ENCODE measurements around the gene METTL15. TPM values are rescaled to one million over a fixed set of nuclear protein-coding genes. Genes with fewer than 3 reads are reported as not detected.
"Not testable (repeated sequence)": the region's sequence is repeated elsewhere in the genome, so short reads cannot be mapped to it uniquely, and the experiment has no call there.

Gene METTL15
- total and polyA plus RNA-seq, 9 donors = 4.1 to 14.9 (median 11.2) TPM

- Histone ChIP-seq H3K36me3 (no peaks in the 10 kb centered on the region), H3K4me1 (ENCODE audit: insufficient read depth) (no peaks in the 10 kb centered on the region), H3K27me3 (no peaks in the 10 kb centered on the region), H3K27ac (no peak overlapping the region), H3K9me3 (no peaks in the 10 kb centered on the region), H3K4me3 (no peak overlapping the region)
- TF ChIP-seq EP300 (IDR thresholded peaks at IDR 0.05) (no peak), POLR2A (IDR thresholded peaks at IDR 0.05) (no peak), CTCF (IDR thresholded peaks at IDR 0.05) (no peak)
- no peak for DNase-seq
- intact Hi-C loops (cut with DNase I) = no loop called here
- WGBS, 3 donors = 92 to 99% (median 93%) methylated on average over 2 of the region's 2 CpGs
These were observed 245.8 kb downstream of the METTL15 start for GRCh38 chr11:28353991-28354390.

DNA sequence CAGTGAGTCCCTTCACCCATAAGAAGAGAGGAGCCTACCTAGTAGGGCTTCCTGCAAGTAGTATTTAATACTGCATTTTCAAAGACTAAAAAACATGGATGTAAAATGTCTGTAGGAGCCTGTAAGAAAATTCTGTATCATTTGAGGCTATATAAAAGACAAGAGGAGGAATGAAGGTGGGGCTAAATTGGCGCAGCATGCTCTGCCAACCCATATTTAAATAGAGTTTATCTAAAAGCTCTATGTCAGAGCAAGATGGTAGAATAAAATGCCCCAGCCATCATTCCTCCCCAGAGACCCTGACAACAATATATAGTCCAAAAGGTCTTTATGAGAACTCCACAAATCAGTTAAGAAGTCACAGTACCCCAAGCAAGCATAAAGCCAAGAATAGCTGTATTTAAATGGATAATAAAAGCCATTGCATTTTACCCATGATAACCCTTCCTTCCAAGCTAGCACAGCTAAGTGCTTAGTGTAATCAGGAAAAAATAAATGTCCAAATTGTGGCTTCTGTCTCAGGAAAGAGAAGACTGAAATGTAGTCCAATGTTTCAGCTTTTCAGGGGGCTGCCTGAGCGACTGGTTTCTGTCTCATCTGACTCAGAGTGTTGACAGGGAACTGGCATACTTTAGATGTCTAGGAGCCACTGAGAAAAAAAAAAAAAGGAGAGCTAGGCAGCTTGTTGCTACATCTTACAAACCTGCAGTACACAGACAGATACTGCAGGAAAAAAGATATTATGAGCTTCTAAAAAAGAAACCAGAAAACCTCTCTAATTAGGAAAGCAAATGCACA, 258.6 kb downstream of the METTL15 start:
- no peaks in the 10 kb centered on the region for H3K36me3 ChIP-seq
- H3K9me3 ChIP-seq = peaks cover 2 to 3% of the 10 kb centered on the region in 2 donors
- H3K4me1 ChIP-seq (ENCODE audit: insufficient read depth) = no peaks in the 10 kb centered on the region
- no peak overlapping the region for H3K4me3 ChIP-seq
- intact Hi-C loops (cut with DNase I) = no loop called here
- no peak for DNase-seq
- H3K27ac ChIP-seq = no peak overlapping the region
- no peaks in the 10 kb centered on the region for H3K27me3 ChIP-seq
- TF ChIP-seq EP300 (IDR thresholded peaks at IDR 0.05) (no peak), CTCF (IDR thresholded peaks at IDR 0.05) (no peak), POLR2A (IDR thresholded peaks at IDR 0.05) (no peak)
- WGBS, 3 donors = 48 to 58% (median 56%) methylated on average over 2 of the region's 2 CpGs

DNA sequence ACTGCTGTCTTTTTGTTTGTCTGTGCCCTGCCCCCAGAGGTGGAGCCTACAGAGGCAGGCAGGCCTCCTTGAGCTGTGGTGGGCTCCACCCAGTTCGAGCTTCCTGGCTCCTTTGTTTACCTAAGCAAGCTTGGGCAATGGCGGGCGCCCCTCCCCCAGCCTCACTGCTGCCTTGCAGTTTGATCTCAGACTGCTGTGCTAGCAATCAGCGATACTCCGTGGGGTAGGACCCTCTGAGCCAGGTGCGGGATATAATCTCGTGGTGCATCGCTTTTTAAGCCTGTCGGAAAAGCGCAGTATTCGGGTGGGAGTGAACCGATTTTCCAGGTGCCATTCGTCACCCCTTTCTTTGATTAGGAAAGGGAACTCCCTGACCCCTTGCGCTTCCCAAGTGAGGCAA, 269.9 kb downstream of the METTL15 start:
- H3K4me3 ChIP-seq; H3K9me3 ChIP-seq; H3K36me3 ChIP-seq; intact Hi-C loops (cut with DNase I); H3K27me3 ChIP-seq; H3K4me1 ChIP-seq (ENCODE audit: insufficient read depth); H3K27ac ChIP-seq: not testable (repeated sequence)
- WGBS, 3 donors = 86 to 95% (median 92%) methylated on average over 13 to 14 of the region's 14 CpGs
- peak in 1 of 5 donors; percentile 4 for DNase-seq

Small RNAs within 50 kb of the gene (small RNA-seq; reads per million reads assigned to genes)
- gene AC023206.1 = not detected

Other genes starting within 250 kb of the METTL15 start
- under 1 TPM in 6 of 7 donors, not detected in 1; 0.33 to 0.72 (median 0.43) TPM for gene KIF18A, start 232 bp upstream of the METTL15 start, total RNA-seq
- under 1 TPM; 0.28 to 0.37 TPM for gene KIF18A, start 232 bp upstream of the METTL15 start, polyA plus RNA-seq

All from ovary (tissue), 9 donors.